Activated CD4-positive, alpha-beta T cell treated with anti-CD3 and anti-CD28 coated beads for 24 hours (primary cell): ENCODE measurements around the gene PEX14.
"Not testable (repeated sequence)": the region's sequence is repeated elsewhere in the genome, so short reads cannot be mapped to it uniquely, and the experiment has no call there.

Experiments used
- DNase-seq, 2 donors: peaks; one replicate each; pipeline ENCODE4 v3.0.0-alpha.2; 2020; ENCODE audit warnings: low read depth in 2 of 2

Gene PEX14

DNA sequence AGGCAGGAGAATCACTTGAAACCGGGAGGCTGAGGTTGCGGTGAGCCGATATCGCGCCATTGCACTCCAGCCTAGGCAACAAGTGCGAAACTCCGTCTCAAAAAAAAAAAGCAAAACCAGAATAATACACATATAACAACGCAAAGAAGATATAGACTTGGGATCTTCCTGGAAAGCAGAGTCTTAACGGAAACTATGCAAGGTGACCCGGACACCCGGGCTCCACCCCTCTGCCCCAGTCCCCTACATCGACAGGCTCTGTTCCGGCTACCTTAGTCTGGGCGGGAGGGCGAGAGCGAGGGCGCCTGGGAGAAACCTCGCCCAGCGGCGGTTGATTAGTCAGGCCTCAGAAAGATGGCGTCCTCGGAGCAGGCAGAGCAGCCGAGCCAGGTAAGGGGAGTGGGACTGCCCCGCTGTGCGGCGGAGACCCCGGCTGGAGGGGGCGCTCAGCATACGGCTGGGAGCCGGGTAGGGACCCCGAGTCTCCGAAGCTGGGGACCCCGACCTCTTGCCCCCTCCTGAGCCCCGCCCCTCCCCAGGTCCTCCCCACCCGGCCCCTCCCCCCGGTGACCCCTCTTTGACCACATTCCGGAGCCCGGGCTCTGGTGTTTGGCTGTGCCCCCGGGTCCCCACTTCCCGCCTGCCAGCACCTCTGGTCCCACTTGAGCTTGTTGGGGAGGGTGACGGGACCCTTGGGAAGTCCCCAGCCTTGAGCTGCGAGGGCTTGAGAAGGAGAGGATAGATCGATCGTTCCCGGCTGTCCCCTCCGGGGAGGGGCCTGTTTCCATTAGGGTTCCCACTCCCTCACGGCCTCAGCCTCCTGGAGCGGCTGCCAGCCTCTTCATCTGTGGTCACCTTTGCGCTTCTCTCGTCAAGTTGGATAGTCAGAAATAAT is at the start of gene PEX14:
Gene PEX14 (plus strand): TSS at position 338 of the 895 bp plus-strand sequence. CDS start 17 bp downstream, at position 355.
- DNase-seq = peak; percentile 78 to 81

DNA sequence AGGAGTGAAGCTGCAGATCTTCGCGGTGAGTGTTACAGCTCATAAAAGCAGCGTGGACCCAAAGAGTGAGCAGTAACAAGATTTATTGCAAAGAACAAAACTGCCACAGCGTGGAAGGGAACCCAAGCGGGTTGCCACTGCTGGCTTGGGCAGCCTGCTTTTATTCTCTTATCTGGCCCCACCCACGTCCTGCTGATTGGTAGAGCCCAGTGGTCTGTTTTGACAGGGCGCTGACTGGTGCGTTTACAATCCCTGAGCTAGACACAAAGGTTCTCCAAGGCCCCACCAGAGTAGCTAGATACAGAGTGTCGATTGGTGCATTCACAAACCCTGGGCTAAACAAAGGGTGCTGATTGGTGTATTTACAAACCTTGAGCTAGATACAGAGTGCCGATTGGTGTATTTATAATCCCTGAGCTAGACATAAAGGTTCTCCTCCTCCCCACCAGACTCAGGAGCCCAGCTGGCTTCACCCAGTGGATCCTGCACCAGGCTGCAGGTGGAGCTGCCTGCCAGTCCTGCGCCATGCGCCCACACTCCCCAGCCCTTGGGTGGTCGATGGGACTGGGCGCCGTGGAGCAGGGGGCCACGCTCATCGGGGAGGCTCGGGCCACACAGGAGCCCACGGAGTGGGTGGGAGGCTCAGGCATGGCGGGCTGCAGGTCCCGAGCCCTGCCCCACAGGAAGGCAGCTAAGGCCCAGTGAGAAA is 48.8 kb upstream of the PEX14 start:
- DNase-seq = not testable (repeated sequence)

DNA sequence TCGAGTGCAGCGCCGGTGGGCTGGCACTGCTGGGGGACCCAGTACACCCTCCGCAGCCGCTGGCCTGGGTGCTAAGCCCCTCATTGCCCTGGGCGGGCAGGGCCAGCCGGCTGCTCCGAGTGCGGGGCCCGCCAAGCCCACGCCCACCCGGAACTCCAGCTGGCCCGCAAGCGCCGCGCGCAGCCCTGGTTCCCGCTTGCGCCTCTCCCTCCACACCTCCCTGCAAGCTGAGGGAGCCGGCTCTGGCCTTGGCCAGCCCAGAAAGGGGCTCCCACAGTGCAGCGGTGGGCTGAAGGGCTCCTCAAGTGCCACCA is 48.3 kb upstream of the PEX14 start:
- DNase-seq = not testable (repeated sequence)

DNA sequence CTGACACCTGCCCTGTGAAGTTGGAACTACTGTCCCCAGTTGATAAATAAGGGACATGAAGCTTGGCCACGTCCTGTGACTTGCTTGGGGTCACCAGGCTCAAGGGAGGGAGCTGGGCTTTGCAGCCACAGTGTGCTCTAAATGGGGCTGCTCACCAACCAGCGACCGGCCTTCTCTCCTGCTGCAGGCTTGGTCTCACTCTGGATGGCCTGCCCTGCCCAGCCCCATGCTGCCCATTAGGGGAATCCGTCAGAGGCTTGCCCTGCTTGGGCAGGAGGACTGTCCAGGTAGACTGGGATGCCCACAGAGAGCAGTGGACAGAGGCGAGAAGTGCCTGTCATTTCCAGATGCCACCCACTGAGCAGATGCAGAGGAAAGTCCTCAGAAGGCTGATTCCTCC is 45.8 kb upstream of the PEX14 start:
- DNase-seq = no peak

GRCh38 chr1:10429868-10430215 is 44.9 kb upstream of the PEX14 start:
- DNase-seq = peak in 1 of 2 donors; percentile 17

- DNase-seq = peak; percentile 90 to 92
These were observed 44.3 kb upstream of the PEX14 start, which contains the start of gene CENPS for GRCh38 chr1:10430216-10431069. Gene CENPS, plus strand, starts transcription at chr1:10430433. Its CDS starts 85 bp downstream, at chr1:10430518.

DNA sequence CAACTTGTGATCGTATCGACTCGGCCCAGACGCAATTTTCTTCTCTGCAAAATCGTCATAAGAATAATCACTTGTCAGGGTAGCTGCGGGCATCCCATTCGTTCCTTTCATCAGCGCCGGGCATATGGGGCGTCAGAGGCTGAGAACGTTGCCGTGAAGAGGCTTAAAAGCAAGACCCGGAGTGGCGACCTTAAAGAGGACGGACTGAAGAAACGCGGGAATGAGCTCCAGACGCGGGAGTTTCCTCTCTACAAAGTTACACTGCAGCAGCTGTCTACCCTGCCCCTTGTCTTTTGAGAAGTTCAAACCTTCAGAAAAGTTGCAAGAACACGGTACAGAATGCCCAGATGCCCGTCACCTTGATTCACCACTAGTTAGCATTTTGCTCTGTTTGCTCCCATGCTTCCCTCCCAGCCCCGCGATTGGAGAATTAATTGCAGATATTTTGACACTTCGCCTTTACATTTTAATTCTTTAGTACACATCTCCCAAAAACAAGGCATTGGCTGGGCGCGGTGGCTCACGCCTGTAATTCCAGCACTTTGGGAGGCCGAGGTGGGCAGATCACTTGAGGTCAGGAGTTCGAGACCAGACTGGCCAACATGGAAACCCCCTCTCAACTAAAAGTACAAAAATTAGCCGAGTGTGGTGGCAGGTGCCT is 43.5 kb upstream of the PEX14 start:
- DNase-seq = no peak

DNA sequence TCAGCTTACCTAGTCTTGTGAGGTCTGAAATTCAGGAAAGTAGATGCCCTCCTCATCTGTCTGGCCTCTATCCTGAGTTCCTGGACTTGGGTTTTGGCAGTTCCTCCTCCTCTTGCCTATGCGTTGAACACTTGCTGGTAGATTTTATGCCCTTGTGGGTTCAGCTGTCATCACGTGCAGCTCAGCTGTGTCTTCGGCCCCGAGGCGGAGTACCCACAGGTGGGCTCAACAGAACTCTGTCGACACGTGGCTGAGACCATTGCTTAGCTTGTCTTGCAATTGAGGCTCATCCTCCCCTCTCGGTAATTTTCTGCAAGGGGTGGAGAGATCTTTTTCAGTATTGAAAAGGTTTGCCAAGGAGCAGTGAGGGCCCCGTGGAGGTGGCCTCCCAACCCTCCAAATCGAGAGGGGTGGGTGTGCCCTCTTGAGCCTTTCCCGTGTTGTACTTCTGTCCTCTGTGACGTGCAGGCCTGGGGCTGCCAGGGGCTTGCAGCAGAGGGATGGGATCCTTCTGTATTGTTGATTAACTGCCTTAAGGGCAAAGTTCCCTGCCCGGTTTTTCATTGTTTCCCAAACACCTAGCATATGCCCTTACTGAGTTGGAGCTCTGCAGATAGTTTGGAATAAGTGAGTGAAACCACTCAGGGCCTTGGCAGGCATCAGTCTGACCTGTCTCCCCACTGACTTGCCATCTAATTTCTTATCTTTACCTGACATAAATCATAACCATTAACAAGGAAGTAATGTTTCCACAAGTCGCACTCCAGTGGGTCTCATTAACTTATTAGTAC is 41.6 kb upstream of the PEX14 start:
- DNase-seq = no peak

DNA sequence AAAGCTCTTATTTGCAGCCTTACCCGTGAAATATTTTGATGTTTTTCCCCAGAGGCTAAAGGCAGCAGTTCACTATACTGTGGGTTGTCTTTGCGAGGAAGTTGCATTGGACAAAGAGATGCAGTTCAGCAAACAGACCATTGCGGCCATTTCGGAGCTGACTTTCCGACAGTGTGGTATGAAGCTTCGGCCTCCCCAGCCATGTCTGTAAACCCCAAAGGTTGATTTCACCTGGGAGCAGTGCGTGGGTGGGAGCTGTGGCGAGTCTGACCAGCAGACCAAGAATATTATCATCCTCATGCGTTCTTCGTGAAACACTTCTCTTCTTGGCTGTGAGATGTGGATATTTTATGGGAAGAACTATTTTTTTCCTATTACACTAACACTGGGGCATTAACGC is 41.0 kb upstream of the PEX14 start:
- no peak for DNase-seq

- DNase-seq = no peak
These were observed 40.2 kb upstream of the PEX14 start for GRCh38 chr1:10434590-10434989.

- no peak for DNase-seq
These were observed 37.7 kb upstream of the PEX14 start for GRCh38 chr1:10437052-10437451.

- no peak for DNase-seq
These were observed 36.0 kb upstream of the PEX14 start for GRCh38 chr1:10438677-10439163.

DNA sequence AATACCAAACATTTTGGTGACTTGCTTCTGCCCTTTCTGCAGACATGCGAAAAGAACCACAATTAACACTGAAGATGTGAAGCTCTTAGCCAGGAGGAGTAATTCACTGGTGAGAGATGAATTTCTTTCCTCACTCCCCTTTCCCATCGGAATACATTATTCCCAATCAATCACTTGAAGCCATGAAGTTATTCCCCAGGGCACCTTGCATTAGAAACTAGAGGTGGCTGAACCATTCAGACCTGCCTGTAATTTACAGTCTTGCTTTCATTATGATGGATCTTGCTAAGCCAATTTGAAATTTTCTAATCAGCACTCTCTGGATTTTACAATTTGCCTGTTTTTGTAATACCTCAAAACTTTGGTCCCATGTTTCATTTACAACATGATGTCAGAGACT is 34.4 kb upstream of the PEX14 start:
- no peak for DNase-seq

DNA sequence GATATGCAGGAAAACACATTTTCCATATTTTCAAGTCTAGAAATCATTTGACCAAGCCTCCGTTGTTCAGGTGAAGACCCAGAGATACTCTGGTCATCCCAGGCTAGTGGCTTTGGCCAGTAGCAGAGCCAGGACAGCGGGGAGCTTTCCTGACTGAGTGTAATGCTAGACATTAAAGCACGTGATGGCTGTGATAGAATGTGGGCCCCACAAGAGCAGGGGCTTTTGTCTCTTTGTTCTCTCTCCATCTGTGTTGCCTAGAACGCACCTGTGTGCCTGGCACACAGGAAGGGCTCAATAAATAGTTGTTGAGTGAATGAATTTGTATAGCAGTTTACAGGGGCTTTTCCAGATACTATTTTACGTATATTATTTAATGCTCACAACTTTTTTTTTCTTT is 34.0 kb upstream of the PEX14 start:
- DNase-seq = no peak

DNA sequence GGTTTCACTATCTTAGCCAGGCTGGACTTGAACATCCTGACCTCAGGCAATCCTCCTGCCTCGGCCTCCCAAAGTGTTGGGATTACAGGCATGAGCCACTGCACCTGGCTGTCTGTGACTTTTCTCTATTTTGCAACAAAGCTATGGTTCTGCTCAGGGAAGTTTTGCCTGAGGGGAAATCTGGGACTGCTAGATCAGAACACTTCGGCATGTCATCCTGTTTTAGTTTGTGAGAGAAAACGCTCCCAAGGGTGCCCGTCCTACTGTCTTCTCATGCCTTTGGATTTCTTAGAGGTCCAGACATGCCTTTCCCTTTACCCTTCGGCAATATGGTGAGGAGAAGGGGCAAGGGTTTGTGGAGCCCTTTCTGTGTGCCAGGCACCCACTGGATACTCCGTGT is 30.5 kb upstream of the PEX14 start:
- no peak for DNase-seq

- no peak for DNase-seq
These were observed 29.9 kb upstream of the PEX14 start for GRCh38 chr1:10444795-10445397.

DNA sequence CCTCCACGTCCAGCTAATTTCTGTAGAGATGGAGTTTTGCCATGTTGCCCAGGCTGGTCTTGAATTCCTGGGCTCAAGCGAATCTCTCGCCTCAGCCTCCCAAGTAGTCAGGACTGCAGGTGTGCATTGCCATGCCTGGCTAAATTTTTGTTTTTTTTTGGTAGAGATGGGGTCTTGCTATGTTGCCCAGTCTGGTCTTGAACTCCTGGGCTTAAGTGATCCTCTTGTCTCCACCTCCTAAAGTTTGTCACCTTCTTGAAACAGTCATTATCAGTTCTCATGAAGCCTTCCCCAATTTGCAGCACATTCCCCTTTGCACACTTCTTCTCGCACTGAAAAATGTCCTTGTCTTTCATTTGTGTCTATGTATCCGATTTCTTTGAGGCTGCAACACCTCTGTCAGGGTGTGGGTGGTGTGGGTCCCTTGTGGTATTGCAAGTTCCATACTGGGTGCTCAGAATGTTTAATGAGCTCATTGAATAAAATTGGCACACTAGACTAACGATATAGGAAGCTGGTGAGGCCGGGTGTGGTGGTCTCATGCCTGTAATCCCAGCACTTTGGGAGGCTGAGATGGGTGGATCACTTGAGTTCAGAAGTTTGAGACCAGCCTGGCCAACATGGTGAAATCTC is 27.8 kb upstream of the PEX14 start:
- no peak for DNase-seq

DNA sequence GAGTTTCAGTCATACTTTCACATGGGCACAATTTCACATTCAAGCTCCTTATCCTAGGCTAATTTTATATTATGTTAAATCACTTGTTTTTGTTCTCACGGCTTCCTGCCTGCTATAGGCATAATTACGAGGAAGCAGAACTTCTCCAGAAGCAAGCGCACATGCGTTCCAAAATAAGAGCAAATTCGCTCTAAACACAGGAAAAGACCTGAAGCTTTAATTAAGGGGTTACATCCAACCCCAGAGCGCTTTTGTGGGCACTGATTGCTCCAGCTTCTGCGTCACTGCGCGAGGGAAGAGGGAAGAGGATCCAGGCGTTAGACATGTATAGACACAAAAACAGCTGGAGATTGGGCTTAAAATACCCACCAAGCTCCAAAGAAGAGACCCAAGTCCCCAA is 25.0 kb upstream of the PEX14 start, which contains the start of gene CORT:
Gene CORT (plus strand): TSS at position 281 of the 400 bp plus-strand sequence. CDS start 193 bp downstream, outside the sequence.
- DNase-seq = no peak

- DNase-seq = no peak
These were observed 24.5 kb upstream of the PEX14 start for GRCh38 chr1:10450156-10450814.
